Measurements from ENCODE around the gene PACRG. TPM values are rescaled to one million over a fixed set of nuclear protein-coding genes. Genes with fewer than 3 reads are reported as not detected.

The PACRG gene
- total and polyA plus RNA-seq, 10 of the 15 experiments (the other 5 are each of a cell fraction or from before 2014, with no cell fraction given) = not detected

DNA sequence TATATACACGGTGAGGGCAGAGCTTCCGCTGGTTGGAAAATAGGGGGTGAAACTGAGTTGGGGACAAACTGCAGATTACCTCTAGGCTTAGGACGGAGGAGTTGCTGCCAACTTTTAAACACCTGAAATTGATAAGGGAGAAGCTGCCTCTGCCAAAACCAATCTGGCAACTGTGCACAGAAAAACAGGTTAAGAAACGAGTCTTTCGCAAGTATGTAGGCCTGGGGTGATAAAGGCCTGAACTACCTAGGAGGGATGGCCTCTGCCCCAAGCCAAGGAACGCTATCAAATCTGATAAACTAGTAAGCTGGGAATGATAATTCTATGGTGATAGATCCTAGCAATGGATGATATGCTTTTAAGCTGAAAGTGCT, 536.9 kb downstream of the PACRG start:
- CTCF ChIA-PET = no interaction called here
- ATAC-seq (no peak), FAIRE-seq (no peak), DNase-seq (ENCODE audit: low read depth, low spot score) (no peak)
- no peak overlapping the region for H2AFZ ChIP-seq (ENCODE audit: control insufficient read depth, low read depth, low read length)
- H3K4me3 ChIP-seq = no peak overlapping the region
- BruUV-seq (replicated peaks) = no TSS peak
- intact Hi-C loops (cut with micrococcal nuclease; ENCODE audit: unreplicated experiment) = no loop called here
- in situ Hi-C loops (cut with MboI) = no loop called here
- no peaks in the 10 kb centered on the region for H3K9me3 ChIP-seq (replicated peaks; ENCODE audit: control insufficient read depth, insufficient read depth, low read length)
- H3K4me2 ChIP-seq (ENCODE audit: control insufficient read depth, insufficient read depth) = no peak overlapping the region
- H3K27ac ChIP-seq (ENCODE audit: control insufficient read depth, insufficient read depth) = no peak overlapping the region
- SMC1A ChIA-PET (ENCODE audit: uncharacterized antibody, unreplicated experiment) = no interaction called here
- no peak for TF ChIP-seq BRCA1 (IDR thresholded peaks at IDR 0.05; ENCODE audit: low read depth, low read length)
- no peak for TF ChIP-seq ETV6 (conservative IDR thresholded peaks at IDR 0.05 in 1 of 2, IDR thresholded peaks at IDR 0.05 in 1 of 2; ENCODE audit: borderline replicate concordance in 1 of 2, low read depth in 1 of 2)
- TF ChIP-seq, protein P1, sequence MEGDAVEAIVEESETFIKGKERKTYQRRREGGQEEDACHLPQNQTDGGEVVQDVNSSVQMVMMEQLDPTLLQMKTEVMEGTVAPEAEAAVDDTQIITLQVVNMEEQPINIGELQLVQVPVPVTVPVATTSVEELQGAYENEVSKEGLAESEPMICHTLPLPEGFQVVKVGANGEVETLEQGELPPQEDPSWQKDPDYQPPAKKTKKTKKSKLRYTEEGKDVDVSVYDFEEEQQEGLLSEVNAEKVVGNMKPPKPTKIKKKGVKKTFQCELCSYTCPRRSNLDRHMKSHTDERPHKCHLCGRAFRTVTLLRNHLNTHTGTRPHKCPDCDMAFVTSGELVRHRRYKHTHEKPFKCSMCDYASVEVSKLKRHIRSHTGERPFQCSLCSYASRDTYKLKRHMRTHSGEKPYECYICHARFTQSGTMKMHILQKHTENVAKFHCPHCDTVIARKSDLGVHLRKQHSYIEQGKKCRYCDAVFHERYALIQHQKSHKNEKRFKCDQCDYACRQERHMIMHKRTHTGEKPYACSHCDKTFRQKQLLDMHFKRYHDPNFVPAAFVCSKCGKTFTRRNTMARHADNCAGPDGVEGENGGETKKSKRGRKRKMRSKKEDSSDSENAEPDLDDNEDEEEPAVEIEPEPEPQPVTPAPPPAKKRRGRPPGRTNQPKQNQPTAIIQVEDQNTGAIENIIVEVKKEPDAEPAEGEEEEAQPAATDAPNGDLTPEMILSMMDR (IDR thresholded peaks at IDR 0.05 in 2 of 3, conservative IDR thresholded peaks at IDR 0.05 in 1 of 3; ENCODE audit: control insufficient read depth in 2 of 3, extremely low read depth in 1 of 3, insufficient read depth in 1 of 3, low read depth in 3 of 3, low read length in 3 of 3) = no peak
- TF ChIP-seq FOXK2 (IDR thresholded peaks at IDR 0.05) = no peak
- TF ChIP-seq RBBP5 (conservative IDR thresholded peaks at IDR 0.05) = no peak
- TF ChIP-seq CHD4 (IDR thresholded peaks at IDR 0.05) = no peak
- TF ChIP-seq, protein P2, sequence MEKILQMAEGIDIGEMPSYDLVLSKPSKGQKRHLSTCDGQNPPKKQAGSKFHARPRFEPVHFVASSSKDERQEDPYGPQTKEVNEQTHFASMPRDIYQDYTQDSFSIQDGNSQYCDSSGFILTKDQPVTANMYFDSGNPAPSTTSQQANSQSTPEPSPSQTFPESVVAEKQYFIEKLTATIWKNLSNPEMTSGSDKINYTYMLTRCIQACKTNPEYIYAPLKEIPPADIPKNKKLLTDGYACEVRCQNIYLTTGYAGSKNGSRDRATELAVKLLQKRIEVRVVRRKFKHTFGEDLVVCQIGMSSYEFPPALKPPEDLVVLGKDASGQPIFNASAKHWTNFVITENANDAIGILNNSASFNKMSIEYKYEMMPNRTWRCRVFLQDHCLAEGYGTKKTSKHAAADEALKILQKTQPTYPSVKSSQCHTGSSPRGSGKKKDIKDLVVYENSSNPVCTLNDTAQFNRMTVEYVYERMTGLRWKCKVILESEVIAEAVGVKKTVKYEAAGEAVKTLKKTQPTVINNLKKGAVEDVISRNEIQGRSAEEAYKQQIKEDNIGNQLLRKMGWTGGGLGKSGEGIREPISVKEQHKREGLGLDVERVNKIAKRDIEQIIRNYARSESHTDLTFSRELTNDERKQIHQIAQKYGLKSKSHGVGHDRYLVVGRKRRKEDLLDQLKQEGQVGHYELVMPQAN (conservative IDR thresholded peaks at IDR 0.05) = no peak
- TF ChIP-seq HDAC2 (IDR thresholded peaks at IDR 0.05) = no peak
- TF ChIP-seq HCFC1 (IDR thresholded peaks at IDR 0.05; ENCODE audit: low read length) = no peak
- TF ChIP-seq GATAD2B (conservative IDR thresholded peaks at IDR 0.05; ENCODE audit: low read depth) = no peak
- no peak for TF ChIP-seq CHD1 (IDR thresholded peaks at IDR 0.05; ENCODE audit: low read depth, low read length)
- TF ChIP-seq, protein P3, sequence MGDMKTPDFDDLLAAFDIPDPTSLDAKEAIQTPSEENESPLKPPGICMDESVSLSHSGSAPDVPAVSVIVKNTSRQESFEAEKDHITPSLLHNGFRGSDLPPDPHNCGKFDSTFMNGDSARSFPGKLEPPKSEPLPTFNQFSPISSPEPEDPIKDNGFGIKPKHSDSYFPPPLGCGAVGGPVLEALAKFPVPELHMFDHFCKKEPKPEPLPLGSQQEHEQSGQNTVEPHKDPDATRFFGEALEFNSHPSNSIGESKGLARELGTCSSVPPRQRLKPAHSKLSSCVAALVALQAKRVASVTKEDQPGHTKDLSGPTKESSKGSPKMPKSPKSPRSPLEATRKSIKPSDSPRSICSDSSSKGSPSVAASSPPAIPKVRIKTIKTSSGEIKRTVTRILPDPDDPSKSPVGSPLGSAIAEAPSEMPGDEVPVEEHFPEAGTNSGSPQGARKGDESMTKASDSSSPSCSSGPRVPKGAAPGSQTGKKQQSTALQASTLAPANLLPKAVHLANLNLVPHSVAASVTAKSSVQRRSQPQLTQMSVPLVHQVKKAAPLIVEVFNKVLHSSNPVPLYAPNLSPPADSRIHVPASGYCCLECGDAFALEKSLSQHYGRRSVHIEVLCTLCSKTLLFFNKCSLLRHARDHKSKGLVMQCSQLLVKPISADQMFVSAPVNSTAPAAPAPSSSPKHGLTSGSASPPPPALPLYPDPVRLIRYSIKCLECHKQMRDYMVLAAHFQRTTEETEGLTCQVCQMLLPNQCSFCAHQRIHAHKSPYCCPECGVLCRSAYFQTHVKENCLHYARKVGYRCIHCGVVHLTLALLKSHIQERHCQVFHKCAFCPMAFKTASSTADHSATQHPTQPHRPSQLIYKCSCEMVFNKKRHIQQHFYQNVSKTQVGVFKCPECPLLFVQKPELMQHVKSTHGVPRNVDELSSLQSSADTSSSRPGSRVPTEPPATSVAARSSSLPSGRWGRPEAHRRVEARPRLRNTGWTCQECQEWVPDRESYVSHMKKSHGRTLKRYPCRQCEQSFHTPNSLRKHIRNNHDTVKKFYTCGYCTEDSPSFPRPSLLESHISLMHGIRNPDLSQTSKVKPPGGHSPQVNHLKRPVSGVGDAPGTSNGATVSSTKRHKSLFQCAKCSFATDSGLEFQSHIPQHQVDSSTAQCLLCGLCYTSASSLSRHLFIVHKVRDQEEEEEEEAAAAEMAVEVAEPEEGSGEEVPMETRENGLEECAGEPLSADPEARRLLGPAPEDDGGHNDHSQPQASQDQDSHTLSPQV (IDR thresholded peaks at IDR 0.05) = no peak
- no peak for TF ChIP-seq ZSCAN29 (IDR thresholded peaks at IDR 0.05)
- no peak for TF ChIP-seq LARP7 (IDR thresholded peaks at IDR 0.05)
- no peak for TF ChIP-seq CBX3 (IDR thresholded peaks at IDR 0.05; ENCODE audit: borderline replicate concordance, low read depth)
- TF ChIP-seq WRNIP1 (IDR thresholded peaks at IDR 0.05; ENCODE audit: borderline replicate concordance, low read depth, low read length) = no peak
- H3K36me3 ChIP-seq (ENCODE audit: control insufficient read depth in 2 of 2, insufficient read depth in 2 of 2, low read length in 1 of 2) = no peaks in the 10 kb centered on the region
- peaks cover 1 to 5% of the 10 kb centered on the region in 2 experiments; a peak in 1 of 4 replicates for H3K27me3 ChIP-seq (replicated peaks in 1 of 2; ENCODE audit: control insufficient read depth in 2 of 2, insufficient read depth in 2 of 2, low read length in 1 of 2)
- RAD21 ChIA-PET (ENCODE audit: unreplicated experiment) = no interaction called here
- no peaks in the 10 kb centered on the region for H3K79me2 ChIP-seq (ENCODE audit: control insufficient read depth, insufficient read depth, low read length)
- H4K20me1 ChIP-seq (ENCODE audit: control insufficient read depth, insufficient read depth) = no peaks in the 10 kb centered on the region
- 34% methylated on average over 6 of the region's 6 CpGs for WGBS (ENCODE audit: insufficient coverage, insufficient replicate concordance, low lambda C conversion rate, missing lambda C conversion rate)
- POLR2A ChIA-PET = no interaction called here
- no peak overlapping the region for H3K9ac ChIP-seq (ENCODE audit: control insufficient read depth, insufficient read depth, low read length)
- no peaks in the 10 kb centered on the region for H3K4me1 ChIP-seq (ENCODE audit: control insufficient read depth, insufficient read depth, low read length)
